H9 (cell line): ENCODE data around the gene FN3KRP. TPM values are rescaled to one million over a fixed set of nuclear protein-coding genes. Genes with fewer than 3 reads are reported as not detected.

Source experiments
- DNase-seq: peaks from one replicate; pipeline ENCODE4 v3.0.0-alpha.2; 2017
- H2AFZ ChIP-seq: one replicate; pipeline ENCODE4 v1.6.1; 2013; ENCODE audit warnings: mild to moderate bottlenecking, low read length, control low read depth, moderate library complexity
- H2AK5ac ChIP-seq: 2 replicates; pipeline ENCODE4 v1.6.1; 2013; ENCODE audit warnings: low read length, control low read depth, mixed read lengths; ENCODE audit not compliant: insufficient read length
- H2BK120ac ChIP-seq: one replicate; pipeline ENCODE4 v1.6.1; 2013; ENCODE audit warnings: low read depth, mild to moderate bottlenecking, low read length, control low read depth, inconsistent platforms; ENCODE audit not compliant: poor library complexity, severe bottlenecking
- H2BK12ac ChIP-seq: 2 replicates; pipeline ENCODE4 v1.6.1; 2013; ENCODE audit warnings: low read length, control low read depth, mixed read lengths, low read depth; ENCODE audit not compliant: insufficient read length
- H2BK15ac ChIP-seq: 2 replicates; pipeline ENCODE4 v1.6.1; 2013; ENCODE audit warnings: low read depth, low read length, control low read depth
- H2BK20ac ChIP-seq: one replicate; pipeline ENCODE4 v1.6.1; 2013; ENCODE audit warnings: low read depth, mild to moderate bottlenecking, low read length, control low read depth, inconsistent platforms; ENCODE audit not compliant: poor library complexity, severe bottlenecking
- H2BK5ac ChIP-seq: 2 replicates; pipeline ENCODE4 v1.6.1; 2013; ENCODE audit warnings: low read length, control low read depth, mixed read lengths; ENCODE audit not compliant: insufficient read length
- H3K14ac ChIP-seq: 2 replicates; pipeline ENCODE4 v1.6.1; 2013; ENCODE audit warnings: low read length, control low read depth; ENCODE audit not compliant: insufficient read depth
- H3K18ac ChIP-seq: 2 replicates; pipeline ENCODE4 v1.6.1; 2013; ENCODE audit warnings: low read depth, mild to moderate bottlenecking, mixed read lengths, low read length, control low read depth; ENCODE audit not compliant: insufficient read length
- H3K23ac ChIP-seq: 2 replicates; pipeline ENCODE4 v1.6.1; 2013; ENCODE audit warnings: low read length, control low read depth, mixed read lengths, low read depth; ENCODE audit not compliant: insufficient read length
- H3K23me2 ChIP-seq: 2 replicates; pipeline ENCODE4 v1.6.1; 2013; ENCODE audit warnings: low read depth, mild to moderate bottlenecking, mixed read lengths, low read length, control low read depth; ENCODE audit not compliant: insufficient read length, poor library complexity, severe bottlenecking
- H3K27ac ChIP-seq: 2 replicates; pipeline ENCODE4 v1.5.1; 2013; ENCODE audit warnings: low read length, control low read depth, mixed read lengths, low read depth; ENCODE audit not compliant: insufficient read length
- H3K27me3 ChIP-seq: 2 replicates; pipeline ENCODE4 v1.6.1; 2013; ENCODE audit warnings: low read length, control low read depth, inconsistent platforms; ENCODE audit not compliant: insufficient read depth
- H3K4ac ChIP-seq: 2 replicates; pipeline ENCODE4 v1.6.1; 2013; ENCODE audit warnings: low read depth, mild to moderate bottlenecking, control low read depth, inconsistent platforms, low read length, moderate library complexity
- H3K4me1 ChIP-seq: 2 replicates; pipeline ENCODE4 v1.6.1; 2013; ENCODE audit warnings: low read length, control low read depth, inconsistent platforms; ENCODE audit not compliant: insufficient read depth
- H3K4me2 ChIP-seq: 2 replicates; pipeline ENCODE4 v1.6.1; 2013; ENCODE audit warnings: low read length, control low read depth, mixed read lengths; ENCODE audit not compliant: insufficient read length, insufficient read depth
- H3K56ac ChIP-seq: 2 replicates; pipeline ENCODE4 v1.6.1; 2013; ENCODE audit warnings: low read depth, mild to moderate bottlenecking, mixed read lengths, low read length, control low read depth; ENCODE audit not compliant: insufficient read length
- H3K79me1 ChIP-seq: 2 replicates; pipeline ENCODE4 v1.6.1; 2013; ENCODE audit warnings: low read depth, mild to moderate bottlenecking, moderate library complexity, low read length, control low read depth, inconsistent platforms; ENCODE audit not compliant: insufficient read depth, poor library complexity, severe bottlenecking
- H3K79me2 ChIP-seq: 2 replicates; pipeline ENCODE4 v1.6.1; 2013; ENCODE audit warnings: low read length, control low read depth, inconsistent platforms; ENCODE audit not compliant: insufficient read depth
- H3K9ac ChIP-seq: 2 replicates; pipeline ENCODE4 v1.6.1; 2013; ENCODE audit warnings: low read length, control low read depth, mixed read lengths; ENCODE audit not compliant: insufficient read length; ENCODE audit errors: extremely low read depth
- H3K9me3 ChIP-seq: one replicate; pipeline ENCODE4 v1.6.1; 2013; ENCODE audit warnings: low read depth, low read length, inconsistent platforms; ENCODE audit not compliant: control insufficient read depth
- H3T11ph ChIP-seq: one replicate; pipeline ENCODE4 v1.6.1; 2013; ENCODE audit warnings: mild to moderate bottlenecking, low read length, control low read depth, inconsistent platforms
- H4K20me1 ChIP-seq: one replicate; pipeline ENCODE4 v1.6.1; 2013; ENCODE audit not compliant: control insufficient read depth, insufficient read length, insufficient read depth
- H4K5ac ChIP-seq: 2 replicates; pipeline ENCODE4 v1.6.1; 2013; ENCODE audit warnings: low read depth, mild to moderate bottlenecking, mixed read lengths, low read length, control low read depth; ENCODE audit not compliant: insufficient read length
- H4K8ac ChIP-seq: replicated peaks from 2 replicates; pipeline ENCODE4 v1.6.1; 2013; ENCODE audit warnings: low read length, control low read depth, mixed read lengths, low read depth; ENCODE audit not compliant: insufficient read length
- H4K91ac ChIP-seq: 2 replicates; pipeline ENCODE4 v1.6.1; 2013; ENCODE audit warnings: low read depth, mild to moderate bottlenecking, moderate library complexity, mixed read lengths, low read length, control low read depth; ENCODE audit not compliant: insufficient read length
- H3K27ac Mint-ChIP-seq, 3 experiments: 2 replicates in 2 of 3; 3 replicates in 1 of 3; pipeline ENCODE4 v1.8.0; 2020 to 2021; ENCODE audit warnings: mixed read lengths in 3 of 3, mild to moderate bottlenecking in 1 of 3, moderate library complexity in 1 of 3
- H3K27me3 Mint-ChIP-seq: 2 replicates; pipeline ENCODE4 v1.8.0; 2021; ENCODE audit warnings: low read depth, mild to moderate bottlenecking, moderate library complexity, mixed read lengths
- H3K36me3 Mint-ChIP-seq, 3 experiments: 2 replicates in 2 of 3; 3 replicates in 1 of 3; pipeline ENCODE4 v1.8.0; 2020 to 2021; ENCODE audit warnings: low read depth in 3 of 3, mixed read lengths in 3 of 3; ENCODE audit not compliant: insufficient read depth in 1 of 3
- H3K4me1 Mint-ChIP-seq, 2 experiments: 2 replicates each; pipeline ENCODE4 v1.8.0; 2020; ENCODE audit warnings: mixed read lengths in 2 of 2
- H3K4me3 Mint-ChIP-seq, 2 experiments: 2 replicates in 1 of 2; 3 replicates in 1 of 2; pipeline ENCODE4 v1.8.0; 2020 to 2021; ENCODE audit warnings: mild to moderate bottlenecking in 2 of 2, mixed read lengths in 2 of 2, moderate library complexity in 1 of 2
- H3K9me3 Mint-ChIP-seq, 2 experiments: 2 replicates in 1 of 2; 3 replicates in 1 of 2; pipeline ENCODE4 v1.8.0; 2020; ENCODE audit warnings: mild to moderate bottlenecking in 2 of 2, mixed read lengths in 2 of 2, moderate library complexity in 1 of 2
- CTCF ChIP-seq: fragments of 200-600 bp; sonication (generic); conservative IDR thresholded peaks from 3 replicates; pipeline ENCODE4 v1.8.0; 2021; ENCODE audit warnings: antibody characterized with exemption, mild to moderate bottlenecking
- WGBS: extraction: QIAGEN DNeasy Blood & Tissue Kit; methylation state at CpG from one replicate; pipeline ENCODE4 v1.1.7; 2013; ENCODE audit warnings: missing lambda C conversion rate, low lambda C conversion rate, mixed read lengths; ENCODE audit not compliant: insufficient read length; ENCODE audit errors: extremely low coverage; 5-methylcytosine and 5-hydroxymethylcytosine counted together
- total RNA-seq: library from RNA; stranded (reverse); gene quantifications from 2 replicates; pipeline ENCODE4 v1.2.1, GENCODE V29; 2021

The FN3KRP gene
- total RNA-seq, 1 experiment from 2014 or later: 32.9 TPM

DNA sequence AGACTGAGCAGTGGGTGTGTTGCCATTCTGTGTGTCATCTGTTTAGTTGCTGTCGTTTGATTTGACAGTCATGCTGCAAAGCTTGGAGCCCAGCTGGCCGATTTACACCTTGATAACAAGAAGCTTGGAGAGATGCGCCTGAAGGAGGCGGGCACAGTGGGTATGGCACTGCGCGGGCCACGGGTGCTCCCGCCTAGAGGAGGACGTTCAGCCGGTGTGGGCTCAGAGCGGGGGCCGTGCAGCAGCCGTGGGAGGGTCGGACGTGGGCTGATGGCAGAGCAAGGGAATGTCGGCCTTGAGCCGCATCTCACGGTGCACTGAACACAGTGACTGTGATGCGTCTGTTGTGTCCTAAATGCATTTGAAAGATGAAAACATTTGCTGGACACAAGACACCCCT is 3.7 kb downstream of the FN3KRP start:
- H2AFZ ChIP-seq: no peak overlapping the region
- H3K4me1 Mint-ChIP-seq: peaks cover 11% of the 10 kb centered on the region in 2 experiments
- no peak overlapping the region for H3K27ac ChIP-seq
- no peak overlapping the region for H3K9ac ChIP-seq
- no peak overlapping the region for H3K4me2 ChIP-seq
- H3T11ph ChIP-seq: no peak overlapping the region
- peaks cover 5% of the 10 kb centered on the region; the same call in 1 of the 2 replicates for H3K27me3 Mint-ChIP-seq
- WGBS: no CpG with 5 or more reads among the region's 19 CpGs
- H3K9me3 ChIP-seq: no peaks in the 10 kb centered on the region
- H3K23me2 ChIP-seq: peaks cover 10% of the 10 kb centered on the region
- H2AK5ac ChIP-seq: no peak overlapping the region
- H4K91ac ChIP-seq: no peak overlapping the region
- H3K23ac ChIP-seq: no peak overlapping the region
- no peak overlapping the region for H4K5ac ChIP-seq
- peaks cover 11 to 42% (median 40%) of the 10 kb centered on the region in 3 experiments; a peak in 6 of 7 replicates for H3K36me3 Mint-ChIP-seq
- no peak overlapping the region for H2BK12ac ChIP-seq
- no peak overlapping the region for H2BK15ac ChIP-seq
- no peak overlapping the region for H3K27ac Mint-ChIP-seq
- H4K20me1 ChIP-seq: peaks cover 2% of the 10 kb centered on the region
- H2BK20ac ChIP-seq: no peak overlapping the region
- H3K4me1 ChIP-seq: no peaks in the 10 kb centered on the region
- H3K4me3 Mint-ChIP-seq: no peak overlapping the region
- no peaks in the 10 kb centered on the region for H3K79me1 ChIP-seq
- no peak overlapping the region for H4K8ac ChIP-seq
- no peak overlapping the region for H2BK5ac ChIP-seq
- H3K9me3 Mint-ChIP-seq: no peaks in the 10 kb centered on the region
- 0 out of 2 replicates have a peak, but pooled peaks cover 2% of the 10 kb centered on the region for H3K79me2 ChIP-seq
- DNase-seq: no peak
- no peak overlapping the region for H2BK120ac ChIP-seq
- no peak overlapping the region for H3K4ac ChIP-seq
- H3K14ac ChIP-seq: no peak overlapping the region
- no peak overlapping the region for H3K18ac ChIP-seq
- TF ChIP-seq CTCF: no peak
- no peaks in the 10 kb centered on the region; the same call in none of the 2 replicates for H3K27me3 ChIP-seq
- H3K56ac ChIP-seq: no peak overlapping the region
